Activated T-helper 9 cell treated with anti-CD3 and anti-CD28 coated beads, Interleukin-2, amount 50 U/mL, for 16 hours (primary cell): ENCODE data around the gene SSX1.
"Not testable (repeated sequence)": the region's sequence is repeated elsewhere in the genome, so short reads cannot be mapped to it uniquely, and the experiment has no call there.

Source experiments
- DNase-seq: peaks from one replicate; pipeline ENCODE4 v3.0.0-alpha.2; 2020; ENCODE audit warnings: low read depth

The SSX1 gene, protein sequence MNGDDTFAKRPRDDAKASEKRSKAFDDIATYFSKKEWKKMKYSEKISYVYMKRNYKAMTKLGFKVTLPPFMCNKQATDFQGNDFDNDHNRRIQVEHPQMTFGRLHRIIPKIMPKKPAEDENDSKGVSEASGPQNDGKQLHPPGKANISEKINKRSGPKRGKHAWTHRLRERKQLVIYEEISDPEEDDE

GRCh38 chrX:48255062-48255796 lies at the start of gene SSX1:
Gene SSX1 (plus strand): TSS chrX:48255392. CDS start chrX:48257242, 1,850 bp downstream.
- not testable (repeated sequence) for DNase-seq

DNA sequence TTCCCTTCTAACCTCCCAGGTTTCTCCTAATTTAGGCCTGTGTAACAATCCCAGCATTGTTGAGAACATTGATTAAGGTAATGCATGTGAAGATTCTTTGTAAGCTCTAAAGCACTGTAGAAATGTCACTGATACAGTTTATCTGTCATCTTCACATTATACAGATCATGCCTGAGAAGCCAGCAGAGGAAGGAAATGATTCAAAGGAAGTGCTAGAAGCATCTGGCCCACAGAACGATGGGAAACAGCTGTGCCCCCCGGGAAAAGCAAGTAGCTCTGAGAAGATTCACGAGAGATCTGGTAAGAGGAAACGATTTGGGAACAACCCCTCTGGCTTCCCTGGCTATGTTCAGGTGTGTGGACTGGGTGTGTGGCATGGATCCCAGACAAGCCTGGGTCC lies 40.9 kb upstream of the SSX1 start:
- not testable (repeated sequence) for DNase-seq

DNA sequence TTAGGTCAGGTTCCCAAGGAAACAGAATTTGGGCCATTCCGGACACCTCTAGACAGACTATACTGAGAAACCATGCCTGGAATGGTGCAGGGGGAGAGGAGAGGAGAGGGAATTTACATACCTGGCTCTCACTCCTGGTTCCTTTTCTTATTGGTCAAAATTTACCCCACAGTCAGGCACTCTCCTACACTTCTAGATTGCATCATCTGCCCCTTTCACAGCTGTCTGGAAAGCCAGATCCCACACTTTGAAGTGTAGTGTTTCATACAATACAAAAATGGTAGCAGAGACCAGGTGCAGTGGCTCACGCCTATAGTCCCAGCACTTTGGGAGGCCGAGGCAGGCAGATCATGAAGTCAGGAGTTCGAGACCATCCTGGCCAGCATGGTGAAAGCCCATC lies 31.0 kb upstream of the SSX1 start:
- DNase-seq: not testable (repeated sequence)

GRCh38 chrX:48252945-48253344 lies 2.2 kb upstream of the SSX1 start:
- DNase-seq: not testable (repeated sequence)

- not testable (repeated sequence) for DNase-seq
These were observed 19.2 kb downstream of the SSX1 start for GRCh38 chrX:48274365-48274764.

DNA sequence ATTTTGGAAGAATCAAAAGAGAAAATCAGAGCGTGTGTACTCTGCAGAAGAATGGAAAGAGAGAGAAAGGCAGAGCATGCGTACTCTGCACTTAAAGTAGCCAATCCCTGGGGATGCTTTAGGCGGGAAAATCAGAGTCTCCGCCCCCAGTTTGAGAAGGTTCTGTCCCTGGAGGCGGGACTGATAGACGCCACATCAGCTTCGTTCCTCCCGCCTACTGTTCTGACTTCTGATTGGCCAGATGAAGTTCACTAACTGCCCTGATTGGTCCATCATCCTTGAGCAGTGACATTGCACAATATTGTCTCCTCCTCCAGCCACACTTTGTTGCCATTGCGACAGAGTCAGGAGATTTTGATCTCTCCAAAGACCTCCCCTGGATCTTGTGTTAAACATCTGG lies 23.8 kb downstream of the SSX1 start:
- no peak for DNase-seq

DNA sequence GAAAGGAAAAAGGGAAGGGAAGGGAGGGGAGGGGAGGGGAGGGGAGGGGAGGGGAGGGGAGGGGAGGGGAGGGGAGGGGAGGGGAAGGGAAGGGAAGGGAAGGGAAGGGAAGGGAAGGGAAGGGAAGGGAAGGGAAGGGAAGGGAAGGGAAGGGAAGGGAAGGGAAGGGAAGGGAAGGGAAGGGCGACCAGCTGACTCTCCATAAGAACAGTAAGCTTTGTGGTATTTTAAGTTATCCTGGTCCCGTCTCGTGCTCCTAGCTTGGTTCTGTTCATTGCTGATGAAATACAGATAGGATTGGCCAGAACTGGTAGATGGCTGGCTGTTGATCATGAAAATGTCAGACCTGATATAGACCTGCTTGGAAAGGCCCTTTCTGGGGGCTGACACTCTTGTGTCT lies 25.5 kb downstream of the SSX1 start:
- DNase-seq: not testable (repeated sequence)

GRCh38 chrX:48306175-48306574 lies 51.0 kb downstream of the SSX1 start:
- no peak for DNase-seq

DNA sequence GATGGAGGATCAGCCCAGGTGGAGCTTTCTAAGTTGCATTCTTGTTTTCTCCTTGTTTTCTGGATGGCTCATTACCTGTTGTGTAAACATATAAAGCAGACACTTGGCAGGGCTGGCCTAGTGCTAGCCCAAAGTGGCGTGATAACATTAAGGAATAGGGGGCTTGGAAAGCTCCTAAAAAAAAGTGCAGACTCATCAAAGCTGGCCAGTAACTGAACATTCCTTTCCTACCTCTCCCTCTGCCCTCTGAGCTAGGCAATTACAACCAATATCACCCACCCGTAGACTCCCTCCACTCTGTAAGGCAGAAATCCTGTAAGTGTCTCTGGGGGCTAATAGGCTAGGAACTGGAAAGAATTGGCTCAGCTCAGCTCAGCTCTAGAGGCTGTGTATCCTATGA lies 58.8 kb downstream of the SSX1 start:
- DNase-seq: not testable (repeated sequence)
